ENCODE data around the gene BHMT2. TPM values are rescaled to one million over a fixed set of nuclear protein-coding genes. Genes with fewer than 3 reads are reported as not detected.

Gene BHMT2
- total and polyA plus RNA-seq, 8 donors = 0.28 to 2.8 (median 1.6) TPM

DNA sequence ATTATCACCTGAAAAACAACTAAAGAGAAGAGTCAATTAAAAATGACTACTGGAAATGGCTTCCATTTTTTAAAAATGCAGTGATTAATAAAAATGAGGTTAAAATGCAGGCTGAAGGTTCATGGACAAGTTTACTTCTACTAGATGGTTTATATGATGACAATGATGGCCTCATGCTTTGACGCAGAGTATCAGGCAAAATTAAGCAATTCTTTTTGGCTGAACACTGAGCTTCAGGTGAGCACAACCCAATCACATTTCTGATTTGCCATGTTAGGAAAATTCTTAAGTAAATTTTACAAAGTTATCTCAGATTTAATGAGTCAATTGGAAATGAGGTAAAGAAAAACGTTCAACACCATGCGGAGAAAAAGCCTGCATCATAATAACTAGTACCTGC, 22.4 kb upstream of the BHMT2 start:
- H3K4me1 ChIP-seq = no peaks in the 10 kb centered on the region
- ATAC-seq = no peak
- H3K36me3 ChIP-seq = no peaks in the 10 kb centered on the region
- H3K27me3 ChIP-seq = no peaks in the 10 kb centered on the region
- no peak for FAIRE-seq
- DNase-seq = no peak
- H3K9me3 ChIP-seq = no peaks in the 10 kb centered on the region
- no peak overlapping the region for H3K4me3 ChIP-seq
- TF ChIP-seq, protein P1, sequence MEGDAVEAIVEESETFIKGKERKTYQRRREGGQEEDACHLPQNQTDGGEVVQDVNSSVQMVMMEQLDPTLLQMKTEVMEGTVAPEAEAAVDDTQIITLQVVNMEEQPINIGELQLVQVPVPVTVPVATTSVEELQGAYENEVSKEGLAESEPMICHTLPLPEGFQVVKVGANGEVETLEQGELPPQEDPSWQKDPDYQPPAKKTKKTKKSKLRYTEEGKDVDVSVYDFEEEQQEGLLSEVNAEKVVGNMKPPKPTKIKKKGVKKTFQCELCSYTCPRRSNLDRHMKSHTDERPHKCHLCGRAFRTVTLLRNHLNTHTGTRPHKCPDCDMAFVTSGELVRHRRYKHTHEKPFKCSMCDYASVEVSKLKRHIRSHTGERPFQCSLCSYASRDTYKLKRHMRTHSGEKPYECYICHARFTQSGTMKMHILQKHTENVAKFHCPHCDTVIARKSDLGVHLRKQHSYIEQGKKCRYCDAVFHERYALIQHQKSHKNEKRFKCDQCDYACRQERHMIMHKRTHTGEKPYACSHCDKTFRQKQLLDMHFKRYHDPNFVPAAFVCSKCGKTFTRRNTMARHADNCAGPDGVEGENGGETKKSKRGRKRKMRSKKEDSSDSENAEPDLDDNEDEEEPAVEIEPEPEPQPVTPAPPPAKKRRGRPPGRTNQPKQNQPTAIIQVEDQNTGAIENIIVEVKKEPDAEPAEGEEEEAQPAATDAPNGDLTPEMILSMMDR (IDR thresholded peaks at IDR 0.05) = no peak
- 84 to 87% methylated on average over 3 of the region's 3 CpGs for WGBS, 2 donors
- intact Hi-C loops (cut with DNase I) = no loop called here
- H3K27ac ChIP-seq = no peak overlapping the region

DNA sequence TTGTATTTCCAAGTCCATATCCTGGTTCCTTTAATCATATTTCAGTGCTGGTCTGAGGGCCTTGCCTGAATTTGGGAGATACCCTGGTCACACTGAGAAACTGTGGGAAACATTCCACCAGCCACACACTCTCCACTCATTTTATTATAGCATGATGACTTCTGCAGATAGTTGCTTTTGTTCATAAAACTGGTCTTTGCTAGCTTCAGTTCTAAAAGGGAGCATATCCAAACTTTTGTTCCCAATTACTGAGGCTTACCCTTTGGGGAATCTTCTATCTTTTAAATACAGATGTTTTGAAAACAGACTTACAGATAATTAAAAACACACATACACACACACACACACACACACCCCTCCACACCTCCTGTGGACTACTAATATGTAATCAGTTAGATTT, 21.1 kb upstream of the BHMT2 start:
- TF ChIP-seq, protein P1 (IDR thresholded peaks at IDR 0.05) = no peak
- H3K27ac ChIP-seq = no peak overlapping the region
- no peaks in the 10 kb centered on the region for H3K27me3 ChIP-seq
- DNase-seq (no peak), FAIRE-seq (no peak), ATAC-seq (no peak)
- H3K36me3 ChIP-seq = no peaks in the 10 kb centered on the region
- H3K4me1 ChIP-seq = no peaks in the 10 kb centered on the region
- no peak overlapping the region for H3K4me3 ChIP-seq
- intact Hi-C loops (cut with DNase I) = no loop called here
- no peaks in the 10 kb centered on the region for H3K9me3 ChIP-seq

DNA sequence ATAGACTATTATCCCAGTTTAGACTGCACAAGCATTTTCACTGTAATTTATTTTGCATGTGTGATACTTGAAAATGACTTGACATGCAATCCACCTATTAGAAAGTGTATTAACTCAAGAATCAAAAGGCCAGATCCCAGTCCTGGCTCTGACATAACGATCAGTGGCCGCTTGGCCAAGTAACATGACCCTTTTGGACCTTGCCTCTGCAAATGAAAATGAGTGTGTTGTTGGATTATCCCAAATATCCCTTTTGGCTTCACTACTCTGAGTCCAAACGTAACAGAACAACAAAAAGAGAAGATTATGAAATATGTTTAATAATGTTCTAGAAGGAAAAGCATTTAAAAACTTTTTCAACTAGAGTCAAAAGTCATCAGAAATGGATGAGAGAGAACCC, 19.1 kb upstream of the BHMT2 start:
- 76 to 89% methylated on average over 3 of the region's 3 CpGs for WGBS, 2 donors

DNA sequence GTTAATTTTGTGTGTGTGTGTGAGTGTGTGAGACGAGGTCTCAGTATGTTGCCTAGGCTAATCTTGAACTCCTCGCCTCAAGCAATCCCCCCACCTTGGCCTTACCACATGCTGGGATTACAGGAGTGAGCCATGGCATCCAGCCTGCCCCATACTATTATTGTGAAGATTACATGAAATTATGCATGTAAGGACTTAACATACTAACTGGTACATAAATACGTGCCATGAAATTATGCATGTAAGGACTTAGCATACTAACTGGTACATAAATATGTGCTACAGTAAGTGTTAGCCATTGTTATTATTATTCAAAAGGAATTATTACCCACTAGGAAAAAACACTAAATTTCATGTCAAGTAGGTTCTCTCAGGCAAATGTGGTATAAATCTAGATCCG, 16.2 kb upstream of the BHMT2 start:
- intact Hi-C loops (cut with DNase I) = no loop called here
- Histone ChIP-seq H3K9me3 (no peaks in the 10 kb centered on the region), H3K36me3 (no peaks in the 10 kb centered on the region), H3K27me3 (no peaks in the 10 kb centered on the region), H3K4me1 (no peaks in the 10 kb centered on the region), H3K27ac (no peak overlapping the region), H3K4me3 (no peak overlapping the region)
- TF ChIP-seq, protein P1 (IDR thresholded peaks at IDR 0.05) = no peak
- ATAC-seq (no peak), DNase-seq (no peak), FAIRE-seq (no peak)
- WGBS, 2 donors = 92 to 96% methylated on average over 4 of the region's 4 CpGs

More for the DNA sequence above, 19.1 kb upstream of the BHMT2 start:
- H3K4me3 ChIP-seq = no peak overlapping the region
- H3K27ac ChIP-seq = no peak overlapping the region
- intact Hi-C loops (cut with DNase I) = no loop called here
- no peak for FAIRE-seq
- ATAC-seq = no peak
- H3K27me3 ChIP-seq = no peaks in the 10 kb centered on the region
- H3K9me3 ChIP-seq = no peaks in the 10 kb centered on the region
- no peaks in the 10 kb centered on the region for H3K4me1 ChIP-seq
- H3K36me3 ChIP-seq = no peaks in the 10 kb centered on the region
- DNase-seq = no peak
- TF ChIP-seq, protein P1 (IDR thresholded peaks at IDR 0.05) = no peak

DNA sequence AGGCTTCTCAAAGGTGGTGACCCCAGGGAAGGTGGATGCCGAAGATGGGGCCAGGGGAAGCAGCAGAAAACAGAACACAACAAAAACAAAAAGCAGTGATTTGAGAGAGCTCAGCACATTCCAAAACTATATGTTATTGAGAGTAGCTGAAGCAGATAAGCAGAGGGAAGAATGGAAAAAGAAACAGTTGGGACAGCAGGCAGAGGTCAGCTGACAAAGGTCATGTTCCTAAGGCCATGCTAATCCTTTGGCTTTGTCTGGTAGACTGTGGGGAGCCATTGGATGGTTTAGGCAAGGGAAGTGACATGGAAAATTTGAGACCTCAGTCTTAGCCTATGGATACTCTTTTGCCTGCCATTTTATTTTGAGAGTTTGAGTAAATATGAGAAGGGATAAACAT, 14.6 kb upstream of the BHMT2 start:
- H3K4me1 ChIP-seq = no peaks in the 10 kb centered on the region
- TF ChIP-seq, protein P1 (IDR thresholded peaks at IDR 0.05) = no peak
- H3K27me3 ChIP-seq = no peaks in the 10 kb centered on the region
- 88 to 91% methylated on average over 1 of the region's 1 CpG for WGBS, 2 donors
- intact Hi-C loops (cut with DNase I) = no loop called here
- no peaks in the 10 kb centered on the region for H3K36me3 ChIP-seq
- H3K27ac ChIP-seq = no peak overlapping the region
- FAIRE-seq = no peak
- no peak for DNase-seq
- H3K9me3 ChIP-seq = no peaks in the 10 kb centered on the region
- ATAC-seq = no peak
- H3K4me3 ChIP-seq = no peak overlapping the region

All from pancreas (tissue), 10 donors.